Neural progenitor cell (in vitro differentiated cells): ENCODE measurements around the gene EIF4A3. TPM values are rescaled to one million over a fixed set of nuclear protein-coding genes. Genes with fewer than 3 reads are reported as not detected.
A peak's percentile ranks its signal among the peaks of the same experiment; 100 is the strongest.

Experiments
- DNase-seq: peaks from one replicate; pipeline ENCODE4 v3.0.0-alpha.2; 2016; ENCODE audit warnings: low spot score
- H2AFZ ChIP-seq: fragments of 200-600 bp; sonication (generic); replicated peaks from 2 replicates; pipeline ENCODE4 v1.6.1; 2016; ENCODE audit warnings: antibody characterized with exemption
- H3F3A ChIP-seq: fragments of 200-600 bp; sonication (generic); 2 replicates; pipeline ENCODE4 v1.6.1; 2016; ENCODE audit warnings: antibody characterized with exemption, low read depth
- H3K27ac ChIP-seq: fragments of 200-600 bp; sonication (generic); 2 replicates; pipeline ENCODE4 v1.5.1; 2016; ENCODE audit warnings: mild to moderate bottlenecking
- H3K27me3 ChIP-seq: fragments of 200-600 bp; sonication (generic); 2 replicates; pipeline ENCODE4 v1.6.1; 2016; ENCODE audit warnings: mild to moderate bottlenecking, moderate library complexity
- H3K36me3 ChIP-seq: fragments of 200-600 bp; sonication (generic); 2 replicates; pipeline ENCODE4 v1.5.1; 2016
- H3K4me1 ChIP-seq: fragments of 200-600 bp; sonication (generic); 2 replicates; pipeline ENCODE4 v1.6.1; 2016; ENCODE audit warnings: mixed run types
- H3K4me2 ChIP-seq: fragments of 200-600 bp; sonication (generic); 2 replicates; pipeline ENCODE4 v1.6.1; 2016
- H3K4me3 ChIP-seq: fragments of 200-600 bp; sonication (generic); 2 replicates; pipeline ENCODE4 v1.5.1; 2016
- H3K79me2 ChIP-seq: fragments of 200-600 bp; sonication (generic); 2 replicates; pipeline ENCODE4 v1.6.1; 2016; ENCODE audit warnings: low read depth
- H3K9ac ChIP-seq: fragments of 200-600 bp; sonication (generic); 2 replicates; pipeline ENCODE4 v1.6.1; 2016
- H3K9me3 ChIP-seq: fragments of 200-600 bp; sonication (generic); 2 replicates; pipeline ENCODE4 v1.5.1; 2016; ENCODE audit warnings: low read depth
- H4K20me1 ChIP-seq: fragments of 200-600 bp; sonication (generic); 2 replicates; pipeline ENCODE4 v1.6.1; 2016; ENCODE audit warnings: low read depth
- H3K27ac Mint-ChIP-seq: 3 replicates; pipeline ENCODE4 v1.8.0; 2021; ENCODE audit warnings: mixed read lengths
- H3K27me3 Mint-ChIP-seq: 2 replicates; pipeline ENCODE4 v1.8.0; 2022; ENCODE audit warnings: low read depth, mild to moderate bottlenecking, inconsistent platforms, moderate library complexity, mixed read lengths; ENCODE audit not compliant: insufficient read depth
- H3K36me3 Mint-ChIP-seq: 3 replicates; pipeline ENCODE4 v1.8.0; 2021; ENCODE audit warnings: mixed read lengths
- H3K4me1 Mint-ChIP-seq: 3 replicates; pipeline ENCODE4 v1.8.0; 2021; ENCODE audit warnings: mixed read lengths
- H3K4me3 Mint-ChIP-seq: 3 replicates; pipeline ENCODE4 v1.8.0; 2021; ENCODE audit warnings: mild to moderate bottlenecking, moderate library complexity, mixed read lengths
- H3K9me3 Mint-ChIP-seq: 3 replicates; pipeline ENCODE4 v1.8.0; 2020; ENCODE audit warnings: mixed read lengths
- CTCF ChIP-seq: fragments of 200-600 bp; sonication (generic); IDR thresholded peaks from 2 replicates; pipeline ENCODE4 v1.5.1; 2017; ENCODE audit warnings: antibody characterized with exemption, mild to moderate bottlenecking
- EZH2 ChIP-seq: fragments of 200-600 bp; sonication (generic); IDR thresholded peaks from 2 replicates; pipeline ENCODE4 v1.6.1; 2017; ENCODE audit warnings: antibody characterized with exemption, mild to moderate bottlenecking, moderate library complexity
- EZH2phosphoT487 ChIP-seq: fragments of 200-600 bp; sonication (generic); IDR thresholded peaks from 2 replicates; pipeline ENCODE4 v1.6.1; 2017; ENCODE audit warnings: antibody characterized with exemption
- total RNA-seq: library from RNA; depleted of rRNA; stranded (reverse); fragments of >200 nt; gene quantifications from 2 replicates; pipeline ENCODE4 v1.2.3, GENCODE V29; 2015; ENCODE audit warnings: low replicate concordance

EIF4A3 gene
- total RNA-seq, 1 donor from 2014 or later: 102 TPM

DNA sequence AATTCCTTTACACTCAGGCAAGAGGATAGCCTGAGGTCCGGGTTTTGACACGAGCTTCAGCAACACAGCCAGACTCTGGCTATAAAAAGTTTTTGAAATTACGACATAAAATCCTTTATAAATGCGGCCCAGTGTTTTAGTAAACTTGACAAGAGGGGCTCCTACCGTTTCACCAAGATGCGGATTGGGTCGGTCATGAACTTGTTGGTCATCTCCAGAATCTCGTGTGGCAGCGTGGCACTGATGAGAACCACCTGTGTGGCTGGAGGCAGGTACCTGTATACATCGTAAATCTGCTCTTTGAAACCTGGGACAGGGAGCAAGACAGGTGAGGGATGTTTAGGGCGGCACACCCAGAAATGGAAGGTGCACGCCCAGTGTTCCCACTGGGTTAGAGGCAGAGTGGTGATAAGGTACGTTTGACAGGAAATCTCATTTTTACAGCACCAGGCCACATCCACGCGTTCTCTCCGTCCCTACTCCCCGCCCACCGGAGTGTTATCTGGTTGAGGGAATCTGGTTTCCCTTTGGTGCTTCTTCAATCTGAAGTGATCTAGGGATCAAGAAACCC lies 8.0 kb downstream of the EIF4A3 start:
- peaks cover 23% of the 10 kb centered on the region for H4K20me1 ChIP-seq
- H2AFZ ChIP-seq: no peak overlapping the region
- no peak overlapping the region for H3K4me3 ChIP-seq
- H3K9ac ChIP-seq: no peak overlapping the region
- peaks cover 27% of the 10 kb centered on the region for H3K36me3 ChIP-seq
- no peak overlapping the region for H3K27ac ChIP-seq
- H3F3A ChIP-seq: peaks cover 12% of the 10 kb centered on the region
- Mint-ChIP-seq H3K27me3 (no peaks in the 10 kb centered on the region), H3K36me3 (peaks cover 42% of the 10 kb centered on the region), H3K4me3 (no peak overlapping the region), H3K27ac (no peak overlapping the region), H3K4me1 (peaks cover 12% of the 10 kb centered on the region), H3K9me3 (no peaks in the 10 kb centered on the region)
- no peaks in the 10 kb centered on the region for H3K27me3 ChIP-seq
- H3K79me2 ChIP-seq: peaks cover 21% of the 10 kb centered on the region
- no peak for TF ChIP-seq EZH2
- no peak for TF ChIP-seq EZH2phosphoT487
- no peak for TF ChIP-seq CTCF
- DNase-seq: no peak
- no peak overlapping the region for H3K4me2 ChIP-seq
- H3K4me1 ChIP-seq: peaks cover 13% of the 10 kb centered on the region
- H3K9me3 ChIP-seq: no peaks in the 10 kb centered on the region

- Histone ChIP-seq H2AFZ (no peak overlapping the region), H3K36me3 (peaks cover 27% of the 10 kb centered on the region), H3K9me3 (no peaks in the 10 kb centered on the region), H4K20me1 (peaks cover 4% of the 10 kb centered on the region), H3K27me3 (no peaks in the 10 kb centered on the region), H3K27ac (no peak overlapping the region), H3F3A (peaks cover 18% of the 10 kb centered on the region), H3K4me3 (no peak overlapping the region), H3K9ac (no peak overlapping the region), H3K4me2 (no peak overlapping the region), H3K4me1 (peaks cover 7% of the 10 kb centered on the region), H3K79me2 (peaks cover 3% of the 10 kb centered on the region)
- H3K4me1 Mint-ChIP-seq: peaks cover 5% of the 10 kb centered on the region
- no peak overlapping the region for H3K4me3 Mint-ChIP-seq
- H3K27ac Mint-ChIP-seq: no peak overlapping the region
- no peaks in the 10 kb centered on the region for H3K9me3 Mint-ChIP-seq
- peaks cover 49% of the 10 kb centered on the region for H3K36me3 Mint-ChIP-seq
- DNase-seq: no peak
- TF ChIP-seq EZH2phosphoT487 (no peak), EZH2 (no peak), CTCF (no peak)
- peaks cover 3% of the 10 kb centered on the region for H3K27me3 Mint-ChIP-seq
Observed at GRCh38 chr17:80137131-80137530, 9.8 kb downstream of the EIF4A3 start.

DNA sequence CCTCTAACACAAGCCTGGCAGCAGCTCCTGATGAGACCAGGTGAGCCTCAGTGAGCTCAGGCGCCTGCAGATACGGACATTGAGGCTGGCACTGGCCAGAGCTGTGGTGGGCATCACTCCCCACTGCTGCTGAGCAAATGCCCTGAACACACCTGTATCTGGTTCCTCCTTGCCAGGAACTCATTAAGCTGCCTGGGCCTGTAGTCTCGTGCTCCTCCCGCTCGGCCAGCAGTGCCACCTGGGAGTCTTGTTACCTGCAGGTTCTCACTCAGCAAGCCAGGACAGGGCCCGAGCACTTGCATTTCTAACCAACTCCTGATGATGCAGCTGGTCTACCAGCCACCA lies 13.3 kb downstream of the EIF4A3 start:
- Histone ChIP-seq H3F3A (peaks cover 27% of the 10 kb centered on the region), H3K4me1 (no peaks in the 10 kb centered on the region), H3K36me3 (peaks cover 4% of the 10 kb centered on the region), H3K4me2 (no peak overlapping the region), H2AFZ (no peak overlapping the region), H3K4me3 (no peak overlapping the region), H3K9me3 (no peaks in the 10 kb centered on the region), H3K27me3 (no peaks in the 10 kb centered on the region), H3K27ac (no peak overlapping the region), H3K79me2 (no peaks in the 10 kb centered on the region), H3K9ac (no peak overlapping the region), H4K20me1 (no peaks in the 10 kb centered on the region)
- H3K27ac Mint-ChIP-seq: peak overlapping the region; percentile 27
- H3K4me3 Mint-ChIP-seq: no peak overlapping the region
- TF ChIP-seq EZH2phosphoT487 (no peak), EZH2 (no peak), CTCF (no peak)
- peaks cover 3% of the 10 kb centered on the region for H3K27me3 Mint-ChIP-seq
- no peak for DNase-seq
- H3K4me1 Mint-ChIP-seq: no peaks in the 10 kb centered on the region
- H3K36me3 Mint-ChIP-seq: peaks cover 27% of the 10 kb centered on the region
- H3K9me3 Mint-ChIP-seq: no peaks in the 10 kb centered on the region
